GM23248 (cell line): ENCODE results near the gene PNKD.

Source experiments
- EZH2 ChIP-seq: fragments of 200-600 bp; sonication (generic); IDR thresholded peaks from 2 replicates; pipeline ENCODE4 v1.6.1; 2018; ENCODE audit warnings: antibody characterized with exemption, mild to moderate bottlenecking; ENCODE audit not compliant: insufficient read depth, poor library complexity, severe bottlenecking
- EZH2phosphoT487 ChIP-seq: fragments of 200-600 bp; sonication (generic); IDR thresholded peaks from 2 replicates; pipeline ENCODE4 v1.6.1; 2018; ENCODE audit warnings: antibody characterized with exemption, moderate library complexity, mild to moderate bottlenecking, low read depth; ENCODE audit not compliant: insufficient read depth

- no peak for TF ChIP-seq EZH2
- no peak for TF ChIP-seq EZH2phosphoT487
These were observed 17.1 kb upstream of the PNKD start for GRCh38 chr2:218253232-218253625.
